Suprapubic skin (tissue), 4 donors: Measurements from ENCODE around the gene ARAP2.

Source experiments
- EP300 ChIP-seq: sonication (generic); formaldehyde crosslinking; IDR thresholded peaks from one replicate; pipeline ENCODE4 v1.6.1; 2017; ENCODE audit warnings: antibody characterized with exemption
- POLR2A ChIP-seq, 2 donors: fragments of 450-650 bp; IDR thresholded peaks; one replicate each; pipeline ENCODE4 v1.6.1; 2017; ENCODE audit warnings: antibody characterized with exemption in 2 of 2, mild to moderate bottlenecking in 2 of 2, moderate library complexity in 2 of 2
- POLR2AphosphoS5 ChIP-seq, 3 donors: sonication (generic); formaldehyde crosslinking; IDR thresholded peaks; one replicate each; pipeline ENCODE4 v1.6.1; 2017; ENCODE audit warnings: antibody characterized with exemption in 3 of 3
- TF ChIP-seq, protein P1 (sequence below), 2 donors: fragments of 200-600 bp in 1 of 2; fragments of 450-650 bp in 1 of 2; sonication (generic) in 1 of 2; IDR thresholded peaks; one replicate each; pipeline ENCODE4 v1.5.1; 2016 to 2019; ENCODE audit warnings: antibody characterized with exemption in 2 of 2, mild to moderate bottlenecking in 1 of 2, moderate library complexity in 1 of 2

DNA sequence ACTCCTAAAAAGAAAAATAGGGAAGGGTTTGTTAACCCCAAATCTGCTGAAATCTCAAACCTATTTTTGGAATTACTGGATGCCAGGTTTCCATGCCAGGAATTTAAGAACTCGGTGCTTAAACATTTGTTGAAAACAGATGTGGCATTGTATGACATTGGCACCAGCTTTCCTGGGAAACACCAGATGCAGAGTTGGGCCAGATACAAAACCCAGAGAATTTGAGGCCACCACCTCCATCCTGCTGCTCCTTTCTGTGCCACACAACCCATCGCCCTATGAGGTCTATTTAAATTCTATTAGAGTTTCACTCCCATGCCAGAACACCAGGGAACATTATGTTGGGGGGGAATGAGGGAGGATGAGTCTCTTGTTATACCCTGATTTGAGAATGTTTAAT is 71.7 kb downstream of the ARAP2 start:
- TF ChIP-seq, protein P1, sequence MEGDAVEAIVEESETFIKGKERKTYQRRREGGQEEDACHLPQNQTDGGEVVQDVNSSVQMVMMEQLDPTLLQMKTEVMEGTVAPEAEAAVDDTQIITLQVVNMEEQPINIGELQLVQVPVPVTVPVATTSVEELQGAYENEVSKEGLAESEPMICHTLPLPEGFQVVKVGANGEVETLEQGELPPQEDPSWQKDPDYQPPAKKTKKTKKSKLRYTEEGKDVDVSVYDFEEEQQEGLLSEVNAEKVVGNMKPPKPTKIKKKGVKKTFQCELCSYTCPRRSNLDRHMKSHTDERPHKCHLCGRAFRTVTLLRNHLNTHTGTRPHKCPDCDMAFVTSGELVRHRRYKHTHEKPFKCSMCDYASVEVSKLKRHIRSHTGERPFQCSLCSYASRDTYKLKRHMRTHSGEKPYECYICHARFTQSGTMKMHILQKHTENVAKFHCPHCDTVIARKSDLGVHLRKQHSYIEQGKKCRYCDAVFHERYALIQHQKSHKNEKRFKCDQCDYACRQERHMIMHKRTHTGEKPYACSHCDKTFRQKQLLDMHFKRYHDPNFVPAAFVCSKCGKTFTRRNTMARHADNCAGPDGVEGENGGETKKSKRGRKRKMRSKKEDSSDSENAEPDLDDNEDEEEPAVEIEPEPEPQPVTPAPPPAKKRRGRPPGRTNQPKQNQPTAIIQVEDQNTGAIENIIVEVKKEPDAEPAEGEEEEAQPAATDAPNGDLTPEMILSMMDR (IDR thresholded peaks at IDR 0.05) = no peak
- TF ChIP-seq EP300 = no peak
- TF ChIP-seq POLR2A (IDR thresholded peaks at IDR 0.05) = no peak
- TF ChIP-seq POLR2AphosphoS5 (IDR thresholded peaks at IDR 0.05) = no peak
